GM19023 (cell line): ENCODE measurements around the gene IL1RL2.

Experiments
- ATAC-seq: cut with Tn5 transposase; IDR thresholded peaks from one replicate; pipeline ENCODE4 v1.9.1; 2021; ENCODE audit warnings: mild to moderate bottlenecking, moderate library complexity; ENCODE audit not compliant: unreplicated experiment

Gene IL1RL2

GRCh38 chr2:102262216-102263129 is 75.7 kb downstream of the IL1RL2 start:
- ATAC-seq, result no peak

- ATAC-seq, result no peak
Observed at GRCh38 chr2:102264952-102265351, 78.1 kb downstream of the IL1RL2 start.

- no peak for ATAC-seq
Observed at GRCh38 chr2:102266204-102266603, 79.4 kb downstream of the IL1RL2 start.

- no peak for ATAC-seq
Observed at GRCh38 chr2:102267774-102268173, 81.0 kb downstream of the IL1RL2 start.

GRCh38 chr2:102268510-102269199 is 81.8 kb downstream of the IL1RL2 start:
- no peak for ATAC-seq

- ATAC-seq, result no peak
Observed at GRCh38 chr2:102269200-102269524, 82.3 kb downstream of the IL1RL2 start.

- ATAC-seq, result no peak
Observed at GRCh38 chr2:102271844-102272243, 85.0 kb downstream of the IL1RL2 start.

- no peak for ATAC-seq
Observed at GRCh38 chr2:102273619-102274211, 86.9 kb downstream of the IL1RL2 start.

GRCh38 chr2:102276549-102277201 is 89.9 kb downstream of the IL1RL2 start:
- ATAC-seq, result no peak

- ATAC-seq, result no peak
Observed at GRCh38 chr2:102277202-102277700, 90.4 kb downstream of the IL1RL2 start.

- ATAC-seq, result no peak
Observed at GRCh38 chr2:102278720-102279390, 92.0 kb downstream of the IL1RL2 start.

- ATAC-seq, result no peak
Observed at GRCh38 chr2:102279391-102279735, 92.5 kb downstream of the IL1RL2 start.

GRCh38 chr2:102282678-102283091 is 95.9 kb downstream of the IL1RL2 start:
- ATAC-seq, result no peak

GRCh38 chr2:102283996-102284395 is 97.2 kb downstream of the IL1RL2 start:
- no peak for ATAC-seq

GRCh38 chr2:102284611-102285010 is 97.8 kb downstream of the IL1RL2 start:
- no peak for ATAC-seq

GRCh38 chr2:102285368-102285767 is 98.5 kb downstream of the IL1RL2 start:
- no peak for ATAC-seq

GRCh38 chr2:102286041-102286440 is 99.2 kb downstream of the IL1RL2 start:
- ATAC-seq, result no peak

GRCh38 chr2:102289129-102289528 is 102.3 kb downstream of the IL1RL2 start:
- no peak for ATAC-seq
